HG02642 (cell line): ENCODE results near the gene HEPACAM2.
A peak's percentile ranks its signal among the peaks of the same experiment; 100 is the strongest.

Experiments used
- ATAC-seq: cut with Tn5 transposase; IDR thresholded peaks from one replicate; pipeline ENCODE4 v1.9.1; 2021; ENCODE audit warnings: mild to moderate bottlenecking; ENCODE audit not compliant: unreplicated experiment, poor library complexity

The HEPACAM2 gene

DNA sequence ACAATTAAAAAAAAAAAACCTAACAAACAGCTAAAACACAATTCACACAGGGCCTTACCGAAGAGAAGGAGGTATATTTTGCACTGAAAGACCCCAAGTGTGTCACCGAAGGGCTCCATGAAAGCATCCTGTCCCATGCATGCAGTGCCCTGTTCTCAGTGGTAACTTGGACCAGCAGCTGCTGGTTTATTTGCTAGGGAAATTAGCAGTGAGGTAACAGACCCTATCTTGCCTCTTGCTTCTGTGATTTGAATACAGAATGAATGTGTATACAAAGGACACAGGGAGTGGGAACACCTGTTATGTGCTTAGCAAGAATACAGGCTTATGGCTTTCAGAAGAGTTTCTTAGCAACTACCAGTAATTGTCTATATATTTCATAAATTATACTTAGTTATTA, at the start of gene HEPACAM2:
TSS of gene HEPACAM2 (minus strand) at position 160 of the 400 bp plus-strand sequence.
- no peak for ATAC-seq

DNA sequence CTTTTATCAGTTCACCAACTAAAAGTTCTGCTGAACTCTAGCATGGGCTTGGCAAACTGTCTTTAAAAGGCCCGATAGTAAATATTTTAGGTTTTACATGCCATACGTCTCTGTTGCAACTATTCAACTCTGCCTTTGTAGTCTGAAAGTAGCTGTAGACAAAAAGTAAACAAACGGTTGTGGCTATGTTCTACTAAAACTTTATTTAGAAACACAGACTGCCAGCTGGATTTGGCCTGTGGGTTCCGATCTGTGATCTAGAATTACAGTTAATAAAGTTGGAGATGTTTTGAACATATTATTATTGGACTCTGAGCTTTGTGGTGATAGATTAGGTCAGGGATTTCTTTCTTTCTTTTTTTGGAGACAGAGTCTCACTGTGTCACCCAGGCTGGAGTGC, 39.0 kb upstream of the HEPACAM2 start:
- no peak for ATAC-seq

DNA sequence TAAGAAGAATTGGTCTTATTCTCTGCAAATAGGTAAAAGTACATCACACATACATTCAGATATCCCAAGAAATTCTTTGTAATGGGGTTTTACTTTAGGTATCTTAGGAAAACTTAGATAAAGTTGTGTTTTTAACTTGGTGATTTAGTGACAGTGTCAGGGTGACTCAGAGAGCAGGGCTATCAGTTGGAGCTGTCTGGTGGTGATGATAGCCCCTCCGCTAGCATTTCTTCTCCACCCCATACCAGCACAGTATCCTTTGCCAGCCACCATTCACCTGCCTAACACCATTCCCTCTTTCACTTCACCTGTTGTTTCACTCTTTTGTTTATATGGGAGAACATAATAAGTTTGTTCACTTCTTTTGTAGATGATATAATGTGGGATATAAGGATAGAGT, 36.3 kb upstream of the HEPACAM2 start:
- ATAC-seq = no peak

DNA sequence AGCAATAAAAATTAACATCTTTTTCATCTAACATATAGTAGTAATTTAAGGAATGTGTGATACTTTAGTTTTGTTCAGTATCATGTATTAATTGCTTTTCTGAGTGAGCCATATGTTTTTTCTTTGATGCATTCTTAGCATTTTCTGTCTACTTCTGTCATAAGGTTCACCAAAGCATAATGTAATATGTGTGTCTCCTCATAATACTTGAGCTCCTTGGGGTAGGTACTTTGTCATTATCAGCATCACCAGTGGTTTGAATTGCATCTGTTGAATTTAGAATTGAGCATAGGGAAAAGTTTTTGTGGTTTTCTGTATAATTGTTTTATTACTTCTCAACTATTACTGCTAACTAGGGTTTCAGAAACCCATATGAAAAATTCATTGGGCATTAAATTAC, 32.4 kb upstream of the HEPACAM2 start:
- no peak for ATAC-seq

DNA sequence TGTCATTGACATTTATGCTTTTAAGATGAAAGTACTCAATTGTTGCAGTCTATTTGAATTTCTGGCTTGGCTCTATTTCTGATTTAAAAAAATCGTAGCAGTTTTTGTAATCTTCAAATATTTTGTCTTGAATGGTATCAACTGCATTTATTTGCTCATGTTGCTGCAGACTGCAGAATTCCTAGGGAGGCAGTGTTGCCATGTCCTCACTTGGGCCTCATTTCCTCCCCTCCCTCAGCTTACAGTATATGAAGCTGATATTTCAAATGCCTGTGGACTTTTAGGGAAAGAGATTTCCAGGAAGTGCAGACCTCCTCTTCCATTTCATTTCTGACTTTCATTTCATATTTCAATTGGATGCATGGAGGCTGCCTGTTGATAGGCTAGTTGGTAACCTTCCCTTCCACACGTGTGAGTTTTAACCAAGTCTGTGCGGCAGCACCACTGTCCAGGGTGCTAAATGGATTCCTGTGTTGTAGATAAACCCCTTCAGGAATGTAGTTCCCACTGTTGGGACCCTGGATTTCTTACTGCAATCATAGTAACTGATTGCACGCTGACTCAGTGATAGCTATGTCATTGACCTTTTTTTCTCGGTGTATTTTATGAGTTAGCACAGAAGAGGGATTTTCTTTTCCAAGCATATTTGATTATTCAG, 23.4 kb upstream of the HEPACAM2 start:
- ATAC-seq = no peak

DNA sequence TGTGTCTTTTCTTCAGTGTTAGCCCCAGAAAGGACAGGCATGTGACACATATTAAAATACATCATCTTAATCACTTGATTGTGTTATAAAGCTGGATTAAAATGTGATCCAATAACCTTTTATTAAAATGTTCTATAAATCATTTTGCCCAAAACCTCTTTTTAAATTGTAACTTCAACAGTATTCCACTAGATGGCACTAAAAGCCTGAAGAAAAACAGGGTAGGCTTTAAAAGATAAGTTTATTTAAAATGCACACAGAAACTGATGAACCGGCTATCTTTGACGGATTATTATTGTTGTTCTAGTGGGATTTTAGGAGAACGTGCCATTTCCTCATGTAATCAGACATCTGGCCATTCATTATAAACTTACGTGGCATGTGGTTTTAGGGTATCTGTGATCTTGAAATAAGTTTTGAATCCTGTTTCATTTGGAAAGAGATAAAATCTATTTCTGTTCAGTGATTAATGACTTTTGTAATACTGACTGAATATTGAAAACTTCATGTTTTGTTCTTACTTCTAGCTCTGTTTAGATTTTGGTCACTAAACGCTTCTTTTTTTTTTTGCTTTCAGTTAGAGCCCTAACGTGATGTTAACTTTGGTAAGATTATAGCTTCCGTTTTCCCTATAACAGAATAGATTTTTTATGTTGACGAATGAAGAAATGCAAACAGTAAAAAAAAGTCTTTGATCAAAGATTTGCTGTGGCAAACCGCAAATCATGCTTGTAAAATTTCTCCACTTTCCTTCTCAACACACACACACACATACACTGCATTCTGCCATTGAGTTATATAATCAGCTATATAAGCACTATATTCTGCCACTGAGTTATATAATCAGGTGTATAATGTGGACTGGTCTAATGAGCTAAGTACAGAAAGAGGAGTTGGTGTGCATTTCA, 19.5 kb upstream of the HEPACAM2 start:
- no peak for ATAC-seq

DNA sequence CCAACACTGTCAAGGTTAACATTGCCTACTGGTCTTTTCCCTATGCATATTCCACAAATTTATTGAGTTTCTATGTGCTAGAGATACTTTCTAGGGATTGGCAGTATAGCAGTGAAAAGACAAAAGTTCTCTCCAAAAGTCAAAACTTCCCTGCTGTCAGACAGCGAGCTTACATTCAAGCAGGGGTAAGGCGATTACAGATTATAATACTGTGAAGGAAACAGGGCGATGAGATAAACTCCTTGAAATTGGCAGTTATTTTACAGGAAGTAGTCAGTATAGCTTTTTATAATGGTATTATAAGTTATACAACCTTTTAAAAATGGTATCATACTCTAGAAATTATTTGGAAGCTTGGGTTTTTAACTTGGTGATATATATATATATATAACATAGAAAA, 15.8 kb upstream of the HEPACAM2 start:
- ATAC-seq = no peak

DNA sequence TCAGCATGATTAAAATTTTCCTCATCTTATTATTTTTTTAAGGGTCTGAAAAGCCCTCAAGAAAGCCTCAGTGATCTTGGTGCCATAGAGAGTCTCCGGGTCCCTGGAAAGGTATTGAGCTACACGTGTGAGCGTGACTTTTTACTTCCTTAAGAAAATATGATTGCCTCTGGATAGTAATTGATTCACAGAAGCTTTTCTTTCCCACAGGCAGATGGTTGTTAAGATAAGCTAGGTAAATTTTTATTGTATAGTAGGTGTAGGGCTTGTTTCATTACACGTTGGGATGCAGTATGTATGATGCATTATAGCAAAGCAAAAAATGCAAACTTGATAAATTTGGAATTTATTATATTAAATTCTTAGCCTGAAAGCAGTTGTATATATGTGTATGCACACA, 13.6 kb upstream of the HEPACAM2 start:
- ATAC-seq = no peak

DNA sequence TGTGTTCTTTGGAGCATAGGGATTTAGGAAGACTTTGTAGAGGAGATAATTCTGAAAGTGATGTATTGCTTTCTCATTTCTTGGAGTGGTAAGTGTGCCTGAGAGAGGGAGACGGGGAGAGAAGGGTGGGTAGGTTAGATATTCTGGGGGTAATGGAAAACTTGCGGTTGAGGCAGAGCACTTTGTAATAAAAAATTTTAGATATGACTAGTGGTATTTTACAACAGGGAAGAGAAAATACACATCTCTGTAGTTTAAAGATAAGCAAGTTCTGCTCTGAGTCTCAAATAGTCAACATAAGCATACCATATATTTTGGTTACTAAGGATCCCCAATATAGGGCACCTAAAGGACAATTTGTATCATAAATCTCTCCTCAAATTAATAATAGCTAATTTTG, 12.5 kb upstream of the HEPACAM2 start:
- no peak for ATAC-seq

DNA sequence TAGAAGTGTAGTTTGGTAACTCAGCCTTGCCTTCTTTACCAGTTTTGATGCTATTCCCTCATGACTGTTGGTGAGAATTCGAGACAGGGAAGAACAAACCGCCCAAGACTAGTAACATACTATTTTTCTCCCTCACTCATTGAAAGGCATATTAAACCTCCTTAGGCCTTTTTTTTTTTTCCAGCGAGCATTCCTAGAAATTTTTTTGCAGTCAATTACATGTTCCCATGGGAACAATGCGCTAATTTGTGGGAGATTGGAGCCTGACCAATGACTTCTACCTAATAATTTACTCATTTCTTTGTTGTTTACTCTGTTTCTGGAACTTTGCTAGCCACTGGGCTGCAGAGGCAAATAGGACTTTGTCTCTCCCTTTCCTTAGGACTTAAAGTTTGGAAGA, 11.9 kb upstream of the HEPACAM2 start:
- no peak for ATAC-seq

DNA sequence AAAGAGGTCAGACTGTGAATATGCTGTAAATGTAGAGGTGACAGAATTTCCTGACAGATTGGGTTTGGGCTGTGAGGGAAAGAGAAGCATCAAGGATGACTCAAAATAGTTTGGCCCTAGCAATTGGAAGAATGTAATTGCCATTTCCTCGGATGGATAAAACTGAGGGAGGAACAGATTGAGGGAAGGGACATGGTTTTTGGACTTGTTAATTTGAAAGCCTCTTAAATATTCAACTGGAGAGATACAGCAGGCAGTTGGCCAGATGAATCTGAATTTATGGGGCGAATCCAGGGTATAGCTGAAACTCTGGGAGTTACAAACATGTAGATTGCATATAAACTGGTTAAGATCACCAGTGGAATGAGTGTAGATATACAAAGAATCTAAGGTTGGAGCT, 9.3 kb upstream of the HEPACAM2 start:
- no peak for ATAC-seq

DNA sequence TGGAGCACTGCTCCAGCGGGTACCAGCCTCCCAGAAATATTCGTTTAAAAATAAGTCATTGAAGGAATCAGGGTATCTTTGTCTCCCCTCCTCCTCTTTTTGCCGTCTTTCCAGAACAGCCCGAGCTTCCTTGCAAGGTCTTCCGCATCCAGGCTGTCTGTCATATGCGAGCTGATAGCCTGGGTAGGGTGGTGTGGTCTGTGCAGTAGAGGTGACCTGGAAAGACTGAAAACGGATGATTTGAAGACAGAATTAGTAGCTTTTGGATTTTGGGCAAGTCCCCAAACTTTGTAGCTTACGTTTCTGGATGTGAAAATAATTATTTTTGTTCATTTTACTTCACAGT, 6.4 kb upstream of the HEPACAM2 start:
- no peak for ATAC-seq

DNA sequence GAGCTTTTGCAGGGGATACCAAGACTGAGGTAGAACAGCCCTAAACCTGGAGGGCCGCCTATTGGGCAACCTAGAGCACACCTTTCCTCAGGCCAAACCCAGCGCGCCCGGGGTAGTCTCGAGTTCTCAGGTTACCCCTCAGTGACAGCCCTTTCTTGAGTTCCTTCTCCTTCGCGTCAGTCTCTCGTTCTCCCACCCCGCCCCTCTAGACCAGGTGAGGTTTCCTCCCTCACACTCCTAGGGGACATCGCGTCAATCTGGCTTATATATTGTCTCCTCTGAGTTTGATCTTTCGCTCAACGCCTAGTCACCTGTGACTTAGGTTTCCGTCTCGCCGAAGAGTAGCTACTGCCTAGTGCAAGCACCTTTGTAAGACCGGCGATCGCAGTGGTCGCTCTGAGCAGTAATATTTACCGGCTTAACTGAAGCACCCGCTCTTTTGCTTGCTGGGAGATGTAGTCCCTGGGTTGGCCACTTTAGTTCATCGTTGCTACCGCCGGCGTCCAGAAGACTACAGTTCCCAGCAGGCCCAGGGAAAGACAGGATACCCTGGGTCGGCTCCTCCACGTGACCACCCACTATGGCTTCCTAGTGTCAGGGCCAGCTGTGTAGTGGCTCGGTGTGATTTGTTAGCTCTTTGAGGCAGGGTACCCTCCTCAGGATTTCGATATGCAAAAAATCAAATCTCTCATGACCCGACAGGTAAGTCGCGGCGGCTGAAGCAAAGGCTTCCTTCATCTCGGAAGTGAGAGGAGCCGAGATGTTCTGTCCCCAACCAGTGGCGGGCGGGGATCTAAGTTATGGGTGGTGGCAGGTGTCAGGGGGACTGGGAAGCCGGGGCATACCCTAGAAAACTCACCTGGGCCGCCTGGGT, 5.8 kb upstream of the HEPACAM2 start, which contains the start of gene VPS50:
TSS of gene VPS50 (plus strand) at position 568 of the 874 bp plus-strand sequence. CDS start at position 670, 102 bp downstream.
- peak; percentile 100 for ATAC-seq

DNA sequence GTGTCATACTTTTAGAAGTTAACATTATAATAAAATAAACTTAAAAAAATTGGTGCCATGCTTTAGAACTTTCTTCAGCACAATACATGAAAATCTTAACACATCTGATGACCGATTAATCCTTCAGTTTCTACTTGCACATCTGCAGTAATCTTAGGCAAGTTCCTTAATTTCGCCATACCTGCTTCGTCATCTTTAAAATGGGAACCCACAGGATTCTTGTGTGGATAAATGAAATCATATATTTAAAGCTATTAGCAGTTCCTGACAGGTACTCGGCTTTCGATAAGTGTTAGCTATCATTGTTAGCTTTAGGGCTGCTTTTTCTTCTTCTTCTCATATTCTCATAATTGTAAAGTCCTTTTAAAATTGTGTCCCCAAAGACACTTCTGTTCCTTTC, 5.0 kb upstream of the HEPACAM2 start:
- ATAC-seq = no peak

DNA sequence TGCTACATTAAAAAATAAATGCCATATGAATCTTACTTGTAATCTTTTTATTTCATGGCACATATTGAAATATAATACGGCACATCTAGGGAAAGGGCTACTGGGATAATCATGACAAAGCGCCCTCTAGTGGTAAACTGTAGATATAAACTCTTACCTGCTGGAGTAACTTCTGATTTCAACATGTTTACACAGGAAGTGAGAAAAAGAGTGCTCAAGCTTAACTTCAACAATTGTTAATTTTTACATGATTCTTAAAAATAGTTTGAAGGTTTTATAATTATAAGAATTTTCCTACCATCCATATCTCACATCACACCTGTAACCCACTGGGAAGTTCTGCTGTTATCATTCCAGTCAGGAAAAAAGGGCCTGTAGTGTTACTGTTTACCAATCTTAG, 2.0 kb upstream of the HEPACAM2 start:
- no peak for ATAC-seq

DNA sequence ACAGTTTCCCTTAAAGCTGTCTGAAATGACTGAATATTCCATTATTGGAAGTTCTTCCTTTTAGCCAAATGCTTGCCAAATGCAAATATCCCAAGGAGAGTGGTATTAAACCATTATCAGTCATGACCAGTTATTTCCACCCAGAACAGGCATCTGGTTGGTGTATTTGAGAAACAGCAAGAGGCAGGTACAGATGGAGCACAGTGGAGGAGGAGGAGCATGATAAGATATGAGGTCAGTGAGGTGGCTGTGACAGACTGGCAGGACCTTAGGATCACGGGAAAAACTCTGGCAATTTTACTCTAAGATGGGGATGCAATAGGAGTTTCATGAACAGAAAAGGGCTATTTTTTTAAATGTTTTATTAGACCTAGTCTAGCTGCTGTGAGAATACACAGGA, 6.4 kb downstream of the HEPACAM2 start:
- ATAC-seq = no peak

DNA sequence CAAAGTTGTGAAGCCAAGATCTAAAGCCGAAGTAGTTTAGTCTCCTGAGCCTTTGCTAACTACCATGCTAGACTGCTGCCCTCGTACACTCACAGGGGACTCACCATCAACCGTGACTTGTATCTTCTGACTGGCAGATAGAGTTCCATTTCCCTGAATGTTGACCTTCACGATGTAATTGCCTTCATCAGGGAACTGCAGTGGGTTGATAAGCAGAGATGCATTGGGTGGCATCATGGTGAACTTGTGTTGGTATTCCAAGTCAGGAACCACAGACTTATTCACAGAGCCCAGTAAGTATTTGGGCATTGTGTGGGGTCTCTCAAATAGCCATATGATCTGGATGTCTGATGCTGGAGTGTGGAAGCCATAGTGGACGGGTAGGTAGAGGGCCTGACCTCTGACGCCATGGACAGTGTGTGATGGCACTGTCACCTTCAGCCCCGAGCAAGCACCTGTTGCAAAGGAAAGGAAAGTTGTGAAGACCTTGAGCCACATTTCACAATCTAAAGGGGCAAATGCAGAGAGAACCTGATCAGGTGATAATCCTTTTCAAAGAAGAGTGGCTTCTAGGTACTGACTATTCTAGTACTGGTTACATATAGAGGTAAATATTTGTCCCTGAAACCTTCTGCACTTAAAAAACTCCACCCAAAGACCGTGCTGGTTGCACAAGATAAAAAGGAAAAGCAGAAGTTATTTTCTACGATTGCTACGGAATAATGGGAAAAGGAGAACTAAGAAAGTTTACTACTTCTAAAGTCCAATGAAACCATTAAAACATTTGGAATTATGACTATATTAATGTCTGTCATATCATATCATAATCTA, 7.1 kb downstream of the HEPACAM2 start:
- no peak for ATAC-seq

DNA sequence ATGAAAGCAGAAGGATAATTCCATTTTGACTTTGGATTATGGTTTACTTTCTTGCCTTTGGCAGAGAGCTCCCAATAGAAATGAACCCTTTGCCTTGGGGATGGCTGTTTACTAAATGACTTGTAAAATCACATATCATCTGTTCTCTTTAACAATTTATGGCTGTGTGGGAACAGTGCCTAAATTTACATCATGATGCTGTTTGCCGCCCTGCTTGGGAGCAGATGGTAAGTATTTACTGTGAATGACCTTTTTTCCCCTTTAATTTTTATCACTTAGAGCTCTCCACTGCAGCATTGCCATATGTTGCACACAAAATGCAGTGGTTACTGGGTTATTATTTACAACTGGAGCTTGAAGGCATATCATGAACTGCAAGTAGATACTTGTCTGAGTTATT, 13.4 kb downstream of the HEPACAM2 start:
- ATAC-seq = no peak

DNA sequence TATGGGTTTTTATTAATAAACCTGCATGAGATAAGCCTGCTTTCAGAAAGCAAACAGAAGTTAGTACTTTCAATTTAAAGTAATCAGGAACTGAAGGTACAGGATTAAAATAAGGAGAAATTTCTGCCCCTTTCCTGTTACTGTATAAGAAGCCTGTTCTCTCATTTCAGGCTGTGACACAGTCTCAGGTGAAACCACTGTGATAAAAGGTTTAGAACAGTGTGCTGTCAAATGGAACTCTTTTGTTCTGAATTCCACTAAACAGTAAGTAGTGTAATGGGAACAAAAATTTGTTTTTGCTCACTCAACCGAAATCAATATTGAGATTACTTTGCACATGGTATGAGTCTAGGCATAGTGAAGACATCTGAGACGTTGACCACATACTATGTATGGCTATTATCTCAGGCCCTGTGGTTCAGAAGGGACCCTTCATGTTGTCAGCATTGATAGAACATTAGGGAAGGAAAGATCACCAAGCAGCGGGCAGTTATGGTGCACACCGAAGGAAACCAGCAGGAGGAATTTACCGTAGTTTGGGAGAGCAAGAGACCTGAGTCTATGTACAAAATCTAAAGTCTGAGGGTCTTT, 14.9 kb downstream of the HEPACAM2 start:
- ATAC-seq = no peak

DNA sequence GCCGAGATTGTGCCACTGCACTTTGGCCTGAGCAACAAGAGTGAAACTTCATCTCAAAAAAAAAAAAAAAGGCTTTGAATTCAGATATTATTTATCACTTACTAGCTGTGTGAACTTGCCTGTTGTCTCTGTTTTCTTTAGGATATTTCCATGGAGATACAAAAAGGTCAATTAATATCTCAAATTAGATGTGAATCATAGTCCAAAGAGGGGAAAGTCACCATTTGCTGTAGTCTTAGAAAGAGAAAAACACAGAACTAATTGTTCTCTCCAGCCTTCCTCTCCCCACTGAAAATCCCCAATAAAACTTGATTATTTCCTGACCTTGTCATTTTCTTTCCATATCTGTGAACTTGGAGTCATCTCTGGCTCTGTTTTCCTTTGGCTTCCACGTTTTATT, 21.2 kb downstream of the HEPACAM2 start:
- ATAC-seq = no peak
